GM12878 (cell line): Measurements from ENCODE around the gene SLC6A16. TPM values are rescaled to one million over a fixed set of nuclear protein-coding genes. Genes with fewer than 3 reads are reported as not detected.

ENCODE experiments used
- BACH1 ChIP-seq: fragments of 450-650 bp; IDR thresholded peaks from 2 replicates; pipeline ENCODE4 v1.6.1; 2017; ENCODE audit warnings: mild to moderate bottlenecking, borderline replicate concordance
- FOXK2 ChIP-seq: fragments of 450-650 bp; IDR thresholded peaks from 2 replicates; pipeline ENCODE4 v1.6.1; 2017; ENCODE audit warnings: mild to moderate bottlenecking, moderate library complexity
- IKZF1 ChIP-seq: fragments of 450-650 bp; conservative IDR thresholded peaks from 2 replicates; pipeline ENCODE4 v1.6.1; 2017; ENCODE audit warnings: antibody characterized with exemption, mild to moderate bottlenecking
- IRF4 ChIP-seq: IDR thresholded peaks from 2 replicates; pipeline ENCODE4 v1.6.1; 2011; ENCODE audit warnings: low read depth, low read length
- MLLT1 ChIP-seq: fragments of 450-650 bp; IDR thresholded peaks from 2 replicates; pipeline ENCODE4 v1.6.1; 2016; ENCODE audit warnings: mild to moderate bottlenecking
- RAD51 ChIP-seq: fragments of 450-650 bp; IDR thresholded peaks from 2 replicates; pipeline ENCODE4 v1.6.1; 2016; ENCODE audit warnings: moderate library complexity, mild to moderate bottlenecking, inconsistent platforms
- STAT1 ChIP-seq: fragments of 450-650 bp; conservative IDR thresholded peaks from 2 replicates; pipeline ENCODE4 v1.6.1; 2014; ENCODE audit warnings: antibody characterized with exemption, mild to moderate bottlenecking
- SUPT20H ChIP-seq: IDR thresholded peaks from 2 replicates; pipeline ENCODE4 v1.6.1; 2011; ENCODE audit warnings: low read depth, mild to moderate bottlenecking, low read length, moderate library complexity, borderline replicate concordance; ENCODE audit not compliant: control insufficient read depth
- TAF1 ChIP-seq: IDR thresholded peaks from 2 replicates; pipeline ENCODE4 v1.6.1; 2011; ENCODE audit warnings: mild to moderate bottlenecking, low read depth, low read length, borderline replicate concordance
- ZNF274 ChIP-seq: IDR thresholded peaks from one replicate; pipeline ENCODE4 v1.8.0; 2011; ENCODE audit not compliant: insufficient read length, insufficient read depth
- polyA plus RNA-seq, 11 experiments: library from polyadenylated mRNA; depleted of rRNA in 4 of 11; unstranded in 6 of 11; stranded (reverse) in 5 of 11; fragments of >200 nt; fragmentation: Nextera tagmentation in 4 of 11; fragmentation: Illumina TruSeq in 1 of 11; extraction: Ambion mirVana in 4 of 11; extraction: Trizol in 1 of 11; gene quantifications; 1 replicate in 1 of 11; 2 replicates in 10 of 11; pipeline versions ENCODE4 v1.2.1 to v1.2.3, GENCODE V29; 2011 to 2016; ENCODE audit warnings: inconsistent platforms in 2 of 11, missing spikeins in 2 of 11, low read depth in 1 of 11
- total RNA-seq, 4 experiments: library from RNA; depleted of rRNA in 3 of 4; stranded (reverse); fragments of >200 nt in 3 of 4; fragmentation: Illumina TruSeq in 1 of 4; extraction: Trizol in 1 of 4; gene quantifications; 2 replicates each; pipeline versions ENCODE4 v1.2.1 to v1.2.3, GENCODE V29; 2013 to 2021

SLC6A16 gene
- total and polyA plus RNA-seq, 10 of the 15 experiments (the other 5 are each of a cell fraction or from before 2014, with no cell fraction given) = 0.23 to 3.2 (median 0.54) TPM

GRCh38 chr19:49340069-49340864 lies 15.3 kb upstream of the SLC6A16 start (continued):
- TF ChIP-seq STAT1 = no peak
- no peak for TF ChIP-seq SUPT20H
- TF ChIP-seq TAF1 = 0 out of 2 replicates have a peak, but pooled peaks have one; percentile 24
- TF ChIP-seq IRF4 = peak; percentile 40; the same call in 1 of the 2 replicates
- TF ChIP-seq BACH1 = peak; percentile 92; the same call in 1 of the 2 replicates
- no peak for TF ChIP-seq ZNF274
- no peak for TF ChIP-seq FOXK2
- peak; percentile 95 for TF ChIP-seq MLLT1
- peak; percentile 96 for TF ChIP-seq RAD51
- TF ChIP-seq IKZF1 = peak; percentile 94
